Muscle of leg (tissue), 11 donors: ENCODE data around the gene ABHD8. TPM values are rescaled to one million over a fixed set of nuclear protein-coding genes. Genes with fewer than 3 reads are reported as not detected.

ENCODE experiments used
- DNase-seq: peaks from one replicate; pipeline ENCODE4 v3.0.0; 2013
- H3K27ac ChIP-seq: one replicate; pipeline ENCODE4 v1.5.1; 2013; ENCODE audit warnings: mild to moderate bottlenecking, low read length, control low read depth
- H3K27me3 ChIP-seq: one replicate; pipeline ENCODE4 v1.6.1; 2013; ENCODE audit warnings: low read length; ENCODE audit not compliant: control insufficient read depth, insufficient read depth
- H3K36me3 ChIP-seq: one replicate; pipeline ENCODE4 v1.6.1; 2013; ENCODE audit warnings: low read length; ENCODE audit not compliant: control insufficient read depth, insufficient read depth
- H3K4me1 ChIP-seq: one replicate; pipeline ENCODE4 v1.6.1; 2013; ENCODE audit warnings: low read length; ENCODE audit not compliant: control insufficient read depth, insufficient read depth
- H3K4me3 ChIP-seq: one replicate; pipeline ENCODE4 v1.5.1; 2013; ENCODE audit warnings: low read length, control low read depth
- H3K9me3 ChIP-seq: replicated peaks from 2 replicates; pipeline ENCODE4 v1.6.1; 2013; ENCODE audit warnings: low read depth, low read length; ENCODE audit not compliant: control insufficient read depth
- WGBS: methylation state at CpG from one replicate; pipeline ENCODE4 v1.1.5; 2013; ENCODE audit warnings: missing lambda C conversion rate; ENCODE audit not compliant: insufficient coverage; 5-methylcytosine and 5-hydroxymethylcytosine counted together
- polyA plus RNA-seq, 8 donors: library from polyadenylated mRNA; unstranded; fragments of 120-200 nt; gene quantifications; one replicate each; pipeline versions ENCODE4 v1.2.1 to v1.2.3, GENCODE V29; 2013; ENCODE audit warnings: inconsistent platforms in 1 of 8, low replicate concordance in 1 of 8; ENCODE audit not compliant: insufficient read length in 8 of 8, insufficient read depth in 1 of 8
- total RNA-seq: library from RNA; stranded (reverse); fragments of 120-200 nt; gene quantifications from one replicate; pipeline ENCODE4 v1.2.4, GENCODE V29; 2013

Gene ABHD8
- total and polyA plus RNA-seq, 9 donors: 6.1 to 10.1 (median 8.4) TPM

GRCh38 chr19:17334414-17335409 is 31.5 kb upstream of the ABHD8 start, which contains the start of gene ANO8:
Gene ANO8 (minus strand): TSS chr19:17334855. CDS start chr19:17334670, 185 bp downstream.
- H3K27me3 ChIP-seq: peaks cover 14% of the 10 kb centered on the region
- peak within 1 kb of the TSS; percentile 67 for H3K4me3 ChIP-seq
- H3K9me3 ChIP-seq: no peaks in the 10 kb centered on the region
- H3K27ac ChIP-seq: peak within 1 kb of the TSS; percentile 35
- peaks cover 25% of the 10 kb centered on the region for H3K36me3 ChIP-seq
- peaks cover 35% of the 10 kb centered on the region for H3K4me1 ChIP-seq
- peak; percentile 99 for DNase-seq
- 2% methylated on average over 68 of the region's 86 CpGs for WGBS

- H3K9me3 ChIP-seq: no peaks in the 10 kb centered on the region
- WGBS: 36% methylated on average over 52 of the region's 52 CpGs
- no peak overlapping the region for H3K27ac ChIP-seq
- peak; percentile 51 for DNase-seq
- peaks cover 22% of the 10 kb centered on the region for H3K27me3 ChIP-seq
- peaks cover 21% of the 10 kb centered on the region for H3K36me3 ChIP-seq
- H3K4me3 ChIP-seq: peak overlapping the region; percentile 67
- H3K4me1 ChIP-seq: peaks cover 40% of the 10 kb centered on the region
Measured at GRCh38 chr19:17333611-17334413, 30.6 kb upstream of the ABHD8 start.

GRCh38 chr19:17332677-17333581 is 29.7 kb upstream of the ABHD8 start:
- Histone ChIP-seq H3K36me3 (peaks cover 21% of the 10 kb centered on the region), H3K27ac (no peak overlapping the region), H3K4me1 (peaks cover 37% of the 10 kb centered on the region), H3K27me3 (peaks cover 27% of the 10 kb centered on the region), H3K4me3 (no peak overlapping the region), H3K9me3 (no peaks in the 10 kb centered on the region)
- WGBS: 93% methylated on average over 44 of the region's 45 CpGs
- DNase-seq: peak; percentile 52

DNA sequence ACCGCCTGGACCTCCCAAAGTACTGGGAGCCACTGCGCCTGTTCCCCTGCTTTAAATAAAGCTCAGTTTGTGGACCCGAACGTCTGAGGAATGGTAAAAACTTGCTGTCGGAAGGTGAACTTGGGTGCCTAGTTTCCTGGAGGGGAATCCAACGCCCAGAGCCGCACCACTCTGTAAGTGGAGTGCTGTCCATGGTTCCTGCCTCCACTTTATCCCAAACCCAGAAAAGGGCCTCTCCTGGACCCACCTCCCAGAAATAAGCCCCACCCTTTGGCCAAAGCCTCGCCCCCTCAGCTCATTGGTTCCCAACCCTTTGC is 29.1 kb upstream of the ABHD8 start:
- H3K9me3 ChIP-seq: no peaks in the 10 kb centered on the region
- WGBS: 77% methylated on average over 4 of the region's 8 CpGs
- DNase-seq: no peak
- no peak overlapping the region for H3K4me3 ChIP-seq
- peaks cover 27% of the 10 kb centered on the region for H3K27me3 ChIP-seq
- no peak overlapping the region for H3K27ac ChIP-seq
- H3K4me1 ChIP-seq: peaks cover 32% of the 10 kb centered on the region
- peaks cover 21% of the 10 kb centered on the region for H3K36me3 ChIP-seq

DNA sequence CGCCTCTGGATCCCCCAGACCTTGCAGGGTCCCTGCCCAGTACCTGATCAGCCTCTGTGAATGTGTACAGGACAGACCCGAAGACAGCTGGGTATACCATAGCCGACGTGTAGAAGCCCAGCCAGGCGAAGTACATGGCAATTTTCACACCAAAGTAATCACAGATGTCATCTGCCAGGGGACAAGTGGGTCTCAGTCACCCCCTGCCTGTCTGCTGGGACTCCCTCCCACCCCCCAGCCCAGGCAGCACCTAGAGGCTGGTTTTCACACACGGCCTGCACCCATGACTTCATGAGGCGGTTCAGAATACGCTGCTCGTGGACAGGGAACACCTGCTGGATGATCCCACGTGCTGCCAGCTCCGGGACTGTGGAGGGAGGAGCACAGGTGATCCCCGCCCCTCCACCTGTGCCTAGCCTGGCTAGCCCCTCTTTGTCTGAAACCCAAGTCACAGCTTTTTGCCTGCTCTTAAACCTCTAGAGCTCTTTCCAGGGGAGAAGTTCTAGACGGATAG is 27.9 kb upstream of the ABHD8 start:
- Histone ChIP-seq H3K36me3 (peaks cover 26% of the 10 kb centered on the region), H3K9me3 (no peaks in the 10 kb centered on the region), H3K27ac (no peak overlapping the region), H3K4me3 (no peak overlapping the region), H3K4me1 (peaks cover 27% of the 10 kb centered on the region), H3K27me3 (peaks cover 27% of the 10 kb centered on the region)
- WGBS: 92% methylated on average over 9 of the region's 13 CpGs
- DNase-seq: no peak

DNA sequence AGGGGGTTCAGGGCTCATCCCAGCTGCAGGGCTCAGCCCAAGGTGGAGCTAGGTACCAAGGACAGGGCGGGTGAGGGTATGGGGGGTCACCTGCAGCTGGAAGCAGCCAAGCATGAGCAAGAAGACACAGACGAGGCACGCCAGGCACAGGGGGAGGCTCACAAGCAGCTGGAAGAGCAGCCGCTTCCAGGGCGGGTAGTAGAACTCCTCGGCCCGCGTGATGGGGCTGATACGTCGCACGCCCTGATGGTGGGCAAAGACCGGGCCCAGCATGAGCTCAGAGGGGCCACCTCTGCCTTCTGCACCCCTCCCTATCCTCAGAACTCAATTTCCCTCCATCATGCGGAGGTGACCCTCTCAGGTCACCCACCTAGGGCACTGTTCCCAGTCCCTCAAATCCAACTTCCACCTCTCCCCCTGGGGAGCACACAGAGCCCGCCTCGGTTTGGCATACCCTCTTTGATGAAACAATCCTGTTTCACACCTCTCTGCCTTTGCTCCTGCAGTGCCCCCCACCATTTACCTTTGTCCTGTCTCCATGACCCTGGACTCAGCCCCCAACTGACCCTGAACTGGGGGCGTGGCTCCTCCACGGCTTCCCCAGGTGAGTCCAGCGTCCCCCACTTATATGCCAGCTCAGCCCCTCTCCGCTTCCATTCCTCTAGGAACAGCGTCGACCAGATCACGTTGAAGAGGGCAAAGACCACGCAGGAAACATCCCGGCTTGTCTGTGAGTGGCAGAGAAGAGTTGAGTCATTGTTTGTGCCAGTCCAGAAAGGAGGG is 27.2 kb upstream of the ABHD8 start:
- Histone ChIP-seq H3K27ac (no peak overlapping the region), H3K36me3 (peaks cover 26% of the 10 kb centered on the region), H3K27me3 (peaks cover 27% of the 10 kb centered on the region), H3K4me1 (peaks cover 23% of the 10 kb centered on the region), H3K4me3 (no peak overlapping the region), H3K9me3 (no peaks in the 10 kb centered on the region)
- DNase-seq: no peak
- 87% methylated on average over 24 of the region's 24 CpGs for WGBS

- peaks cover 27% of the 10 kb centered on the region for H3K27me3 ChIP-seq
- no peaks in the 10 kb centered on the region for H3K9me3 ChIP-seq
- 54% methylated on average over 39 of the region's 51 CpGs for WGBS
- no peak overlapping the region for H3K27ac ChIP-seq
- H3K4me3 ChIP-seq: no peak overlapping the region
- peaks cover 33% of the 10 kb centered on the region for H3K36me3 ChIP-seq
- peaks cover 15% of the 10 kb centered on the region for H3K4me1 ChIP-seq
- no peak for DNase-seq
Measured at GRCh38 chr19:17329366-17330261, 26.4 kb upstream of the ABHD8 start.

DNA sequence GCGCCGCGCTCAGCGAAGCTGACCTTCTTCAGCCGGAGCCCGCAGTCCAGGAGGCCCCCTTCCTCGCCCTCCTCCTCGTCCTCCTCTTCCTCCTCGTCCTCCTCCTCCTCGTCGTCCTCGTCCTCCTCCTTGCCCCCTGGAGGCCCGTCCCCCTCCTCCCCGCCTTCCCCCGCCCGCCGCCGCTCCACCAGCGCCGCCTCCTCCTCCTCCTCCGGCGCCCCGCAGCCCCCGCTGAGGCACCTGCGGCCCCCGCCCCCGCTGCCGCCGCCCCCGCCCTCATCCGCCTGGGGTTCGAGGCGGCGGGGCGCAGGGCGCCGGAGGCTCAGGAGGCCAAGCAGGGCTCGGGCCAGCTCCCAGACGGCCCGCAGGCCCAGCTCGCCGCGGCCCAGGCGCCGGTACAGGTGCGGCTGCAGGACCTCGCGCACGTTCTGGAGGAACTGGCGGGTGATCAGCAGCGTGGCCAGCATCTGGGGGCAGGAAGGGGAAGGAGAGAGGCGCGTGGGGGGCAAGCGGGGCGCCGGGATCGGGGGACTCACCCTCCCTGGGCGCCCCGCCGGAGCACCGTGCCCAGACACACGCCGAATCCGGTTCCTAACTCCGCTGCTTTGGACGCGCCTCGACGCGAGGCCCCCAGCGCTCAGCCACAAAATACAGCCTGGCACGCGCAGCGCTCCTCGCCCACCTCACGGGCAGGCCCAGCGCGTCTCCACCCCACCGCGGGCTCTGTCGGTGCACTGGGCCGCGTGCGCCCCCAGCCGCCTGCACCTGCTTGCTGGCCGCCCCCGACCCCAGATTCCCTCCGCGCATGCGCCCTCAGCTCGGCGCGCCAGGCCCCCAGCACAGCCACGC is 25.5 kb upstream of the ABHD8 start:
- H3K36me3 ChIP-seq: peaks cover 36% of the 10 kb centered on the region
- no peaks in the 10 kb centered on the region for H3K9me3 ChIP-seq
- H3K27ac ChIP-seq: no peak overlapping the region
- peaks cover 27% of the 10 kb centered on the region for H3K27me3 ChIP-seq
- peaks cover 15% of the 10 kb centered on the region for H3K4me1 ChIP-seq
- no peak for DNase-seq
- H3K4me3 ChIP-seq: peak overlapping the region; percentile 8
- 11% methylated on average over 81 of the region's 94 CpGs for WGBS
